GM03348 (cell line): ENCODE results near the gene FAM193B.
"Not testable (repeated sequence)": the region's sequence is repeated elsewhere in the genome, so short reads cannot be mapped to it uniquely, and the experiment has no call there.

ENCODE experiments used
- DNase-seq: peaks from one replicate; pipeline ENCODE4 v3.0.0; 2012; ENCODE audit warnings: low spot score

FAM193B gene

GRCh38 chr5:177537389-177538361, 16.7 kb downstream of the FAM193B start:
- peak; percentile 93 for DNase-seq

GRCh38 chr5:177536386-177536785, 18.0 kb downstream of the FAM193B start:
- no peak for DNase-seq

- no peak for DNase-seq
Measured at GRCh38 chr5:177535125-177535524, 19.2 kb downstream of the FAM193B start.

GRCh38 chr5:177534433-177534832, 19.9 kb downstream of the FAM193B start:
- DNase-seq, result not testable (repeated sequence)

- DNase-seq, result no peak
Measured at GRCh38 chr5:177531209-177531940, 23.0 kb downstream of the FAM193B start.

GRCh38 chr5:177530638-177531037, 23.7 kb downstream of the FAM193B start:
- no peak for DNase-seq

GRCh38 chr5:177529247-177530203, 24.8 kb downstream of the FAM193B start:
- DNase-seq, result no peak

GRCh38 chr5:177528631-177529030, 25.7 kb downstream of the FAM193B start:
- no peak for DNase-seq

GRCh38 chr5:177527595-177527994, 26.8 kb downstream of the FAM193B start:
- no peak for DNase-seq

- DNase-seq, result no peak
Measured at GRCh38 chr5:177526791-177527190, 27.6 kb downstream of the FAM193B start.

GRCh38 chr5:177526191-177526590, 28.2 kb downstream of the FAM193B start:
- no peak for DNase-seq

GRCh38 chr5:177524941-177525655, 29.3 kb downstream of the FAM193B start:
- no peak for DNase-seq

GRCh38 chr5:177524539-177524900, 29.8 kb downstream of the FAM193B start:
- no peak for DNase-seq

GRCh38 chr5:177523711-177524538, 30.4 kb downstream of the FAM193B start:
- DNase-seq, result no peak

GRCh38 chr5:177520916-177521513, 33.3 kb downstream of the FAM193B start:
- no peak for DNase-seq

GRCh38 chr5:177520271-177520670, 34.1 kb downstream of the FAM193B start:
- DNase-seq, result no peak

GRCh38 chr5:177519463-177520235, 34.7 kb downstream of the FAM193B start:
- no peak for DNase-seq

GRCh38 chr5:177516601-177517568, 37.5 kb downstream of the FAM193B start, which contains the start of gene DDX41:
TSS of gene DDX41 (minus strand) at chr5:177516961. CDS start at chr5:177516945, 16 bp downstream.
- peak; percentile 97 for DNase-seq
